GM18520 (cell line): ENCODE measurements around the gene RAB38.
A peak's percentile ranks its signal among the peaks of the same experiment; 100 is the strongest.

Experiments used
- ATAC-seq: cut with Tn5 transposase; IDR thresholded peaks from one replicate; pipeline ENCODE4 v1.9.1; 2021; ENCODE audit not compliant: unreplicated experiment

Gene RAB38

DNA sequence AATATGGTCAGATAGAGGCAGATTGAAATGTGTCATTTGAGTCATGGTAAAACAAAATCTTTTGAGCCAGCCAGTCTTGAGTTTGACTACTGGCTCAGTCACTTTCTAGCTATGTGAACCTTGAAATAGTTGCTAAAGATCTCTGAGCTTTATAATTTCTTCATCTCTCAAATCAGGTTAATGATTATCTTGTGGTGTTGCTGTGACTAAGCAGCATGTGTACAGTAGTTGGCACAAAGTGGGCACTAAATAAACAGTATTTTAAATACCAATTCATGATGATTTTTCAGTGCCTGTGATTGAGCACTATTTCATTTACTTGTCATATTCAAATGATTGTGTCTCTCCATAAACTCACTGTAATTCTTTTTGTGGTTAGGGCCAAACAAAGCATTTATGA lies 70.8 kb downstream of the RAB38 start:
- ATAC-seq: no peak

DNA sequence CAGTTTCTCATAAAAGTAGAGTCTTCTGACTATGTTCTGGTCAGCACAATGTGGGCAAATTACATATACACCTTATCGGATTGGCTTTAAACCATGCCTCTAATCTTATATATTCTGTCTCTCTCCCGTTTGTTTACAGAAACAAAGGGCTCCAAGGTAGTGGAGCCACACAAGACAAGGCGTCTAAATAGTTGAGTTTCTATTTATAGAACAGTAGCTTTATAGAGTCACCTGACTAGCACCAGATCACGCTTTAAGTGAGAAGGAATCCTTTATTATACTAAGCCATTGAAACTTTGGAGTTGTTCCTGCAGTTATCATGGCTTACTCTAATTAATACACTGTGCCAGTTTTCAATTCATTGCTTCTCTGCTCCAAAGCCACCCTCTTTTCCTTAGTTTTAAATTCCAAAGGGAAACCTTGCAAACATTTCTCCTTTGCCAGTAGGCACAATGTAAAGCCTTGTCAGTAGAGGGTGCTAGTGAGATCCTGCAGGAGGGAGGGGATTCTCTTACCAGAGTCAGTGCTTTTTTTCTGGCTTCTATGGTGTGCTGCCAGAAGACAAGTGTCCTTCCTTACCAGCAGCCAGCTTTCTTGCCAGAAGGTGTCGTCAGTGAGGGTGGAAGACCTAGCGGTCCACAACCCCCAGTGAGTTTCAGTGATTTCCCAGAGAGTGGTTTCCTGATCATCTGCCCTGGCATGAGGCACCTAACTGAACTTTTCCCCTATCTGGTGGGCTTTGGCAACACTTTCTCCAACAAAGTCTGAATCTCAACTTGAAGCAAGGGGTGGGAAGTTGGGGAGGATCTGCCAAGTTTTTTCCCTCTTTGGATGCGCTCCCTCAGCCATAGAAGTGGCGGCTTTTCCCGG lies 71.7 kb downstream of the RAB38 start:
- peak; percentile 67 for ATAC-seq

DNA sequence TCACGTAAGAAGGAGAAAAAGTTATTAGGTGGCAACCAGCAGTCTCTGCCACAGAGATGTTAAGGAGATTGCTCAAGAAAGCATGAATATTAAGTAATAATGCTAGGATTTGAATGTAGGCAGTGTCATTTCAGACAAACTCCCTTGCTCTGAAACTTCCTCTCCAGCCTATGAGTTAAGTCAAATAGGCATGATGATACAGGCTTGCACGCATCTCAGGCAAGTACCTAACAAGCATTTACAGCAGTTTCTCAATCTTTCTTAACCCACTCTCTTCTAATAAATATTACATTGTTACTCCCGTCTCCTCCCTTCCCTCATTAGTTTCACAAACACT lies 72.7 kb downstream of the RAB38 start:
- ATAC-seq: no peak

DNA sequence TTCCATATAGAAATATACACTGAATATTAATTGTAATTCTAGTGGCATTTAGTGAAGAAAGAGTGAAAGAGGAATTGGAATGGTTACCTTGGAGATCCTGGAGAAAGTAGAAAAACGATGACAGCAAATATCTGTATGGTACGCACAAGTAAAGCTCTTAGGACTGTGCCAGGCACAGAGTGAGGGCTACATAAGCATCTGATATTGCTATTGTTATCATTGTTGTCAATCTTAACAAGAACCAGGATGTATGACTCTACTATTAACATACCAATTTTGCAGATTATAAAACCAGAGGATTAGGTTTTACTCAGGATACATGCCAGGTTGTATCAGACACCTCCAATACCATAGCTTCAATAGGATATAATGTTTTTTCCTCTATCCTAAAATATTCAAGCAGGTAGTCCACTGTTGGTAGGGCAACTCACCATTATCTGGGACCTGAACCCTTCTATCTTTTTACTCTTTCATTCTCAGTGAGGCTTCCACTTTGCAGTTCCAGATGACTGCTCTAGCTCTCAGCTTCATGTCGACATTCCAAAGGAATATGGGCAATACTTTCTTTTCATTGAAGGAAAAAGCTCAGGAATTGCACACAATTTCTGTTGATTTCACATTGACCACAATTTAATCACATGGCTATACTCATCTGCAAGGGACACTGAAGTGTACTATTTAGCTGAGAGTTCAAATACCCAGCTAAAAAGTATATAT lies 73.2 kb downstream of the RAB38 start:
- ATAC-seq: no peak

DNA sequence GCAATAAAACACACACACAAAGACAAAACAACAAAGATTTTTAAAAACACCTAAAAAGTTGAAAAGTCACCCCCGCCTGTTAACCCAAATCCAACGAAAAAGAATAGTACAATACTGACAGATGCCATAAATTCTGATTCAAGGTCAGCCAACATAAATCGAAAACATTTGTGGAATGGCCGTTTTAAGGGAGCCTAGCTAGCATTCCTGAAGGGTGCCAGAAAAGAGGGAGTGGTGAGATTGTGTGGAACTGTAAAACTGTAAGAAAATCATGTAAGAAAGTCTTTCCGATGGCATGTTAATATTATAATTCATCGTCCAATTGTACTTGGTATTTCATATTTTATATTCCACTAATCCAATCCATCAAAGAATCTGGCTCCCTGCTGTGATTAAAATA lies 75.1 kb downstream of the RAB38 start:
- ATAC-seq: no peak

DNA sequence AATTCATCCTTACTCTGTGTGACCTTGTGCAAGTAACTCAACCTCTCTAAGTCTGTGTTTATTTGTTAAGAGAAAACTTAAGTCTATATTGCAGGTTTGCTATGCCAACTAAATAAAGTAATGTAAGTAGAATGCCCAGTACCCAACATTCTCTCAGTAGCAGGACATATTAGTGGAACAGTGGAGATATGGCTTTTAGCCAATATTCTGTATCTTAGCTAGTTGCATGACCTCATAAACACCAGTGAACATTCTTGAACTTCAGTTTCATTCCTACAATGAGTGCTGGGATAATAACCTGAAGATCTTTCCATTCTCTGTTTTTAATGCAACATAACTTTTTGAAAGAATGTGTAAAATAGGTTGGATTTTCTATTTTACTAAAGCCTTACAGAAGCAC lies 77.0 kb downstream of the RAB38 start:
- no peak for ATAC-seq

DNA sequence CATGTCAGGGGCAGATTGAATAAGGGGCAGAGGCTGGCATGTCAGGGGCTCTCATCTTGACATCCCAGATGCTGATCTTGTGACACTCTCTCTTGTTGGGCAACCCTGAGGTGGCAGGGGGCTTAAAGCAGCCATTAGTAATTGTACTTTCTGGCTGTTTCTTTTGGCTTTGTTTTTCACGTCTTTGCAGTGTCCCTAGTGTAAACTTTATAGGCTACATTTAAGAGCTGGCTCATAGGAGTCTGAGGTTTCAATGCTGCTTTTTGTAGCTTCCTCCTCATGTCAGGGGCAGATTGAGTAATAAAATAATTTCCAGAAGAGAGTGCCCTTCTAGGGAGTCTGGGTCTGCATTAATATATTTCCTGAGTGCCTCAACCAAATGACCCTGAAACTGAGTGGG lies 86.1 kb downstream of the RAB38 start:
- no peak for ATAC-seq

DNA sequence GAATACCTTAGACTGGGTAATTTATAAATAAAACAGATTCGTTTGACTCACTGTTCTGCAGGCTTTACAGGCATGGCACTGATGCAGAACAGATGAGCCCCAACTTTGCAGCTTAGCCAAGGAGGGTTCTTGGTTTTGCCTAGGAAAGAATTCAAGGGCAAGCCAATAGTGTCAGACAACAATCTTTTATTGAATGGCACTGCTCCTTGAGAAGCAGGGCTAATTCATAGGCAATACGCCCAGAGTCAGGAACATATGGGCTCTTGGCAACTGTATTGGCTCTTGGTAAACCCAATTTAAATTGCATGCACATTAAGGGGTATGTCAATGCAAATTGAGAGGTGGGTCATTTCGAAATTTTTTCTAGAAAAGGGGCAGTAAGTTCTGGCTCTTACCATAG lies 87.9 kb downstream of the RAB38 start:
- no peak for ATAC-seq

DNA sequence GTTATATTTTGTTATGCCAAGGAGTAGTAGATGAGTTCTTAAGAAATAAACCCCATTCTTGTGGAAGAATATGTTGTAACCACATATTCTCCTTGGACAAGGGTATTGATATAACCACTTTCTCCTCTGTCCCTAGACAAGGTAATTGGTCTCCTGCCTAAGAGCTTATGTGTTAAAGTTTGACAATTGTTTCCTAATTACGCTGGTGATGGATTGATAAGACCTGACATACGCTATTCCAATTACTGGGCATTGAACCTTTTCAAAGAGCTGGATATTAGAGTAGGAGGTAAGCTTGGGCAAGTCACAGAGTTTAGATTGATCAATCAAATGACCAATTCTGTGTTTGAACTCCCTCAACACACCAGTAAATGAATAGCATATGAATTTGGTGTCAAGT lies 88.9 kb downstream of the RAB38 start:
- no peak for ATAC-seq

DNA sequence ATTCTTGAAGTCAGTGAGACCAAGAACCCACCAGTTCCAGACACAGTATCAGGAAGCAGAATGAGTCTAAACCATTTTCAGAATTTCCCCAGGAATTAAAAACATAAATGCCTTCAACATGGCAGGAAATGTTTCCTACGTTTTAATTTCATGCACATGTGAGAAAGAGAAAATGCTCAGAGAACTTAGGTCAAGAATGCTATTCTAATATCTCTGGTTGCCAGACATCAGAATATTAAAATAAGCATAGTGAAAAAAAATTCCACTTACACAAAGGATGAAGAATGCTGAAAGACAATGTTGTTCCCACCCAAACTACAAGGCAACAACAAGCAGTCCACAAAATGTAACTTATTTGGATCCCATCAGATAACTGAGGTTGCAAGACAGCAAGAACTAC lies 104.8 kb downstream of the RAB38 start:
- ATAC-seq: no peak

DNA sequence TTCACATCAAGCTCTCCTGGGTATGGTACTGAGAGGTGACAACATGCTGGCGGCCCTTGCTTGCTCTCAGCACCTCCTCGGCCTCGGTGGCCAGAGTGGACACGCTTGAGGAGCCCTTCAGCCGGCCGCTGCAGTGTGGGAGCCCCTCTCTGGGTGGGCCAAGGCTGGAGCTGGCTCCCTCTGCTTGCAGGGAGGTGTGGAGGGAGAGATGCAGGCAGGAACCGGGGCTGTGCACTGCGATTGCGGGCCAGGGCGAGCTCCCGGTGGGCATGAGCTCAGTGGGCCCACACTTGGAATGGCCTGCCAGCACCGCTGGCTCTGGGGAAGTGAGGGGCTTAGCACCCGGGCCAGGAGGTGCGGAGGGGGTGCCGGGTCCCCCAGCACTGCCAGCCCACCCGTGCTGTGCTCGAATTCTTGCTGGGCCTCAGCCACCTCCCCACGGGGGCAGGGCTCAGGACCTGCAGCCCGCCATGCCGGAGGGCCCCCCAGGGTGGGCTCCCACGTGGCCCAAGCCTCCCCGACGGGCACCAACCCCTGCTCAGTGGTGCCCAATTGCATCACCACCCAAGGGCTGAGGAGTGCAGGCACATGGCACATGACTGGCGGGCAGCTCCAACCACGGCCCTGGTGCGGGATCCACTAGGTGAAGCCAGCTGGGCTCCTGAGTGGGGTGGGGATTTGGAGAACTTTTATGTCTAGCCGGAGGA lies 106.2 kb downstream of the RAB38 start:
- no peak for ATAC-seq

DNA sequence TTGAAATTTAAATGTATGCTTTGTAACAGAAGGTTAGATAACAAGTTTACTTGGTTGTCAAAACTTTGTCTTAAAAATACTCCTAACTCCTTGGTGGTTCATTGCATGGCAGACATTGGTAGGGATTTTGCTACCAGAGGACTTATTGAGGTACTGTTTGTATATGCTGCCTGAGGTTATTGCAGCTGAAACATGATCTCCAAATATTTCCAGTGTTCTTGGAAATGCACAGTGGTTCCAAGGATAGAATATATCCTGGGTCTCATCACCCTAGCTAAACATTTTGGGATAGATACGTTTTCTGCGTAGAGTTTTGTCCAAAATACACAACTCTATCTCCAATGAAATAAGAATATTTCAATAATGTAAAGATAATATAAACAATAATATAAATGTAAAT lies 109.2 kb downstream of the RAB38 start:
- no peak for ATAC-seq

DNA sequence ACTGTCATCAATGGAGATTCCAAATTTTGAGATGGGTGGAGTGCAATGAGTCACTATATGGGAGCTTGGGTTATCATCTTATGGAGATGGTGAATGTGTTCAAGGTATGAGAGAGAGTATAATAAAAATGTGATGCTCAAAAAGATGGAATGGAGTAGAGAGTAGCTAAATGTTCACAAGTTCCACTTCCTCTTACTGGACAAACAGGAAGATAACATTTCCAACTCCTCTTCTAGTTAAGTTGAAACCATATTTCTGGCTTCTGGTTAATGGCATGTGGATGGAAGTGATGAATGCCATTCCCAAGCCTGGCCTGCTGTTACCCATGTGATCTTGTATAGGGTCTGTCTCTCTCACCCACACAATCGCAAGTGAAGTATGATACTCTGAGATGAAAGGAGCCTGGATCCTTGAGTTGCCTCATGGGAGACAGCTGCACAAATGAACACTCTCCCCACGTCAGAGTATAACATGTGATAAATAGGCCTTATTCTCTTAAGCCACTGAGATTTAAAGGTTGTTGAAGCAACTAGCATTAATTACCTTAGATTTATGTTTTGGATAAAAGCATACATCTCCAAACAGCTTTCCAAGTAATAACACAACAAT lies 111.0 kb downstream of the RAB38 start:
- ATAC-seq: no peak
